GM12874 (cell line): ENCODE measurements around the gene DLGAP1.

ENCODE experiments used
- TF ChIP-seq, protein P1 (sequence below): IDR thresholded peaks from 2 replicates; pipeline ENCODE4 v1.5.1; 2011; ENCODE audit warnings: low read depth, mild to moderate bottlenecking, control low read depth, low read length, moderate library complexity; ENCODE audit not compliant: insufficient read depth

The DLGAP1 gene

GRCh38 chr18:3492721-3493120 lies 962.4 kb downstream of the DLGAP1 start:
- TF ChIP-seq, protein P1, sequence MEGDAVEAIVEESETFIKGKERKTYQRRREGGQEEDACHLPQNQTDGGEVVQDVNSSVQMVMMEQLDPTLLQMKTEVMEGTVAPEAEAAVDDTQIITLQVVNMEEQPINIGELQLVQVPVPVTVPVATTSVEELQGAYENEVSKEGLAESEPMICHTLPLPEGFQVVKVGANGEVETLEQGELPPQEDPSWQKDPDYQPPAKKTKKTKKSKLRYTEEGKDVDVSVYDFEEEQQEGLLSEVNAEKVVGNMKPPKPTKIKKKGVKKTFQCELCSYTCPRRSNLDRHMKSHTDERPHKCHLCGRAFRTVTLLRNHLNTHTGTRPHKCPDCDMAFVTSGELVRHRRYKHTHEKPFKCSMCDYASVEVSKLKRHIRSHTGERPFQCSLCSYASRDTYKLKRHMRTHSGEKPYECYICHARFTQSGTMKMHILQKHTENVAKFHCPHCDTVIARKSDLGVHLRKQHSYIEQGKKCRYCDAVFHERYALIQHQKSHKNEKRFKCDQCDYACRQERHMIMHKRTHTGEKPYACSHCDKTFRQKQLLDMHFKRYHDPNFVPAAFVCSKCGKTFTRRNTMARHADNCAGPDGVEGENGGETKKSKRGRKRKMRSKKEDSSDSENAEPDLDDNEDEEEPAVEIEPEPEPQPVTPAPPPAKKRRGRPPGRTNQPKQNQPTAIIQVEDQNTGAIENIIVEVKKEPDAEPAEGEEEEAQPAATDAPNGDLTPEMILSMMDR: no peak

DNA sequence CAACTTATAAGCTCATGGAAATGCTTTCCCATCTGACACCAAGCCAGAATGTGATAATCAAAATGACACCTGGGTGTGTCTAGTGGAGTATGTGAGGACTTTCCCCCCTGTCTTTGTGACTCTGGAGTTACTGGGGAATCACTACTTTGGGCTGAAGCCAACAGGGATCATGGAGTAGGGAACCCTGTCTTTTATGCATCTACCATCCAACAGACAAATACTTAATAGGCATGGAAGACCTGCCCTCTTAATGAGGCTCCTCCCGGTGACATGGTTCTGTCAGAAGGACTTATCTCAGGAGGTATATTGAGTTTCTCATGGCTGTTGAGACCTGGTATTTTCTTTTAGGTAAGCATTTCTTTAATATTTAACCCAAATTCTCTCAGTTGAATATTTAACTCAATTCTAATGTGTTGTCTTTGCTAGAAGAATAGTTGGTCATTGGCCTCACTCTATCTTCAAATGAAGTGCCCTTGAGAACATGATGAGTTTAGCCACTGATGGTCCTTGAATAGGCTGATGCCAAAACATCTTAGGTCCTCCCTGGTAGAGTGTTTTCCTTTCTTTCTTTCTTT lies 963.0 kb downstream of the DLGAP1 start:
- TF ChIP-seq, protein P1: no peak

GRCh38 chr18:3489462-3489861 lies 965.6 kb downstream of the DLGAP1 start:
- TF ChIP-seq, protein P1: no peak

GRCh38 chr18:3486512-3486911 lies 968.6 kb downstream of the DLGAP1 start:
- TF ChIP-seq, protein P1: no peak

DNA sequence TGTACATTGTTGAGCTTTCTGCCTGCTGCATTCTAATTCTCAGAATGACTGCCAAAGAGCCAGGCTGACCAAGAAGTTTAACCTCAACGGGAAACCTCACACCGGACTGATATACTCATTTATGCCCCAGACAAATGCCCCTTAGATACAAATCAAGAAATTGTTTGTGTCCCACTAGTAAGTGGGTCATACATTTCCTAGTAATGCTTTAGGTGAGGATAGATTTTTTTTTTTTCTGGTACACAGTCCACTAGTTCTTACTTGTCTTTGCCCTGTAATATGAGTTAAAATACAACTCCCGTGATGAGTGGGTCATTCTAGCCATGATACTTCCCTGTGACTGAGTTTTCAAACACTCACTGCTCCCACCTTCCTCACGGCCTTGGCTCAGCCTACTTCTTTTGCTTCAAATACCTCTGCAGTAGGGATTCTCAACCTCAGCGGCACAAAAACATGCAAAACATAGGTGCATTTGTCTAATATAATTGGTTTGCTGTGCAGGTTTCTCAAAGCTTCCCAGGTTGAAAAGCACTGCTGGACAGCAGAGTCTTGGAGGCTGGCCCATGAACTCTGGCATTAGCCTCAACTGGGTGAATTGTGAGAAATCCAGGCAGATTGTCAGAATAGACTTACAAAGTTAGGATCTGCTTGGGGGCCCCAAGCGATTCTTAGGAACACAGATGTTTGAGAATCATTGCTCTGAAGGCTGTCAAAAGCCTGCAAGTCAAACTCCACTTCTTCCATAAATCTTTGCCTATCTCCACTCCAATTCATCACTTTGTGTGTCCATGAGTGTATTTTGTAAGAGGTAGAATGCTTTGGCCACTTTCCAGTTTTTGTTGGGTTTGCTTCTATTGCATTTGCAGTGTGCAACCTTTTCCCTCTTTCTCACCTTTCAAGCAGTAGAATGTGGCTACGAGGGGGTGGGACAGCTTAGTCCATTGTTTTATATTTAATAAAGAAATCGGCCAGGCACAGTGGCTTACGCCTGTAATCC lies 969.7 kb downstream of the DLGAP1 start:
- TF ChIP-seq, protein P1: no peak

GRCh38 chr18:3482258-3482657 lies 972.8 kb downstream of the DLGAP1 start:
- TF ChIP-seq, protein P1: no peak

GRCh38 chr18:3481696-3482210 lies 973.4 kb downstream of the DLGAP1 start:
- TF ChIP-seq, protein P1: peak; percentile 55; the same call in 1 of the 2 replicates
